Retinal pigment epithelial cell (primary cell): ENCODE results near the gene ACSM6.

Experiments
- DNase-seq: peaks from one replicate; pipeline ENCODE4 v3.0.0-alpha.2; 2010; ENCODE audit warnings: low read depth
- H3K4me3 ChIP-seq: 2 replicates; pipeline ENCODE4 v1.5.1; 2011; ENCODE audit warnings: mild to moderate bottlenecking, low read length, control low read depth, moderate library complexity
- CTCF ChIP-seq: conservative IDR thresholded peaks from 2 replicates; pipeline ENCODE4 v1.5.1; 2011; ENCODE audit warnings: low read depth, low read length, control low read depth, inconsistent platforms

ACSM6 gene

GRCh38 chr10:95273393-95274312 lies 79.6 kb downstream of the ACSM6 start:
- H3K4me3 ChIP-seq: no peak overlapping the region
- no peak for TF ChIP-seq CTCF
- DNase-seq: no peak

- DNase-seq: no peak
- H3K4me3 ChIP-seq: no peak overlapping the region
- no peak for TF ChIP-seq CTCF
These were observed 81.8 kb downstream of the ACSM6 start for GRCh38 chr10:95275726-95276366.

DNA sequence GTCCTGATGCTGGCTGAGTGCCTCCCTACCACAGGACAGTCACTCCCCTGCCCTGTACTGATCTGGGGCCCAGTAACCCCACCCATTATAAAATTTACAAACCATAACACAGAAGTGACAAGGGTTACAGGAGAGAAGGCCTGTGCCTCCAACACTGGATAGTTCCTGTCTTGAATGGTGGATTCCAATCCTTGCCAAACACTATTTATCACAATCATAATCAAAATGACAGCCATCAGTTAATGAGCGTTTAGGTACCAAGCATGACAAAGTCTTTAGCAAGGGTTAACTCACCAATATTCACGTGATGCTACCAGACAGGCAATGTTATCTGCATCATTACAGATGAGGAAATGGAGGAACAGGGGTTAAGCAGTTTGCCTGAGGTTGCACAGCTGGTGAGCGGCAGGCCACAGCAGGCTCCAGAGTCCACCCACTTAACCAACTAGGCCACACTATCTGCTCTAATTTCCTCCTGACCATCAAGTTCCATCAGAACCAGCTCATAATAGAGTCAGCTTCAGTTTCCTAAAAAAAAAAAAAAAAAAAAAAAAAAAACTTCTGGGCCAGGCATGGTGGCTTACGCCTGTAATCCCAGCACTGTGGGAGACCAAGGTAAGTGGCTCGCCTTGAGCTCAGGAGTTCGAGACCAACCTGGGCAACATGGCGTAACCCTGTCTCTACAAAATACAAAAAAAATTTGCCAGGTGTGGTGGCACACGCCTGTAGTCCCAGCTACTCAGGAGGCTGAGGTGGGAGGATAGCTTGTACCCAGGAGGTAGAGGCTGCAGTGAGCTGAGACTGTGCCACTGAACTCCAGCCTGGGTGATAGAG lies 82.5 kb downstream of the ACSM6 start:
- DNase-seq: no peak
- H3K4me3 ChIP-seq: no peak overlapping the region
- TF ChIP-seq CTCF: no peak

DNA sequence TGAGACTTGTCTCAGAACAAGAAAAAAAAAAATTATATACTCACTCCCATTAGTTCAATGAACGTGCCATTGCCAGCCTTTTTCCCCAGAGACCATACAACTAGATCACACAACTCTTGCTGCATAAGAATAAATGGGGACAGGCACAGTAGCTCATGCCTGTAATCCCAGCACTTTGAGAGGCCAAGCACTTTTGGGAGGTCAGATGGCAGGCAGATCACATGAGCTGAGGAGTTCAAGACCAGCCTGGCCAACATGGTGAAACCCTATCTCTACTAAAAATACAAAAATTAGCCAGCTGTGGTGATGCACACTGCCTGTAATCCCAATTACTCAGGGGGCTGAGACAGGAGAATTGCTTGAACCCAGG lies 83.1 kb downstream of the ACSM6 start:
- no peak for TF ChIP-seq CTCF
- H3K4me3 ChIP-seq: no peak overlapping the region
- DNase-seq: no peak

DNA sequence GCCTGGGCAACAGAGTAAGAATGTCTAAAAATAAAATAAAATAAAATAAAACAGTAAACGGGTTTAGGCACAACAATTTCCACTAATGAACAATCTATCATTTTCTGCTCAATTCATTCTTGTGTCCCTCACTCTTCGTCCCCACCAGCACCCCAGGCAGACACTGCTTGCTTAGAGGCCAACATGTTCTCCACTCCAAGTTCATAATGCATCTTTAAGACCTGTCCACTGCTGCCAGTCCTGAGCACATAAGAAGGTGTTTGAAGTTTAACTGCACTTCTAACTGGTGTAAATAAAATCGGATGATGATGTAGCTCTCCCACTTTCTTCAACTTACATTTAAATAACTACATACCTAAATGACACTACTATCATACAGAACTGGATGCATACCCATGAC lies 83.6 kb downstream of the ACSM6 start:
- no peak for DNase-seq
- no peak overlapping the region for H3K4me3 ChIP-seq
- TF ChIP-seq CTCF: no peak
